Keratinocyte (primary cell): ENCODE results near the gene KXD1.

ENCODE experiments used
- EZH2 ChIP-seq: IDR thresholded peaks from one replicate; pipeline ENCODE4 v1.6.1; 2012; ENCODE audit warnings: inconsistent platforms, mild to moderate bottlenecking, low read length, moderate library complexity
- TF ChIP-seq, protein P1 (sequence below), 3 experiments: IDR thresholded peaks in 1 of 3; conservative IDR thresholded peaks in 1 of 3; optimal IDR thresholded peaks in 1 of 3; 2 replicates in 2 of 3; 3 replicates in 1 of 3; pipeline versions ENCODE3 to v1.5.1; 2011; ENCODE audit warnings: low read length in 3 of 3, mild to moderate bottlenecking in 3 of 3, moderate library complexity in 2 of 3, control low read depth in 1 of 3, inconsistent platforms in 1 of 3; ENCODE audit not compliant: insufficient read depth in 2 of 3; ENCODE audit errors: extremely low read depth in 1 of 3

DNA sequence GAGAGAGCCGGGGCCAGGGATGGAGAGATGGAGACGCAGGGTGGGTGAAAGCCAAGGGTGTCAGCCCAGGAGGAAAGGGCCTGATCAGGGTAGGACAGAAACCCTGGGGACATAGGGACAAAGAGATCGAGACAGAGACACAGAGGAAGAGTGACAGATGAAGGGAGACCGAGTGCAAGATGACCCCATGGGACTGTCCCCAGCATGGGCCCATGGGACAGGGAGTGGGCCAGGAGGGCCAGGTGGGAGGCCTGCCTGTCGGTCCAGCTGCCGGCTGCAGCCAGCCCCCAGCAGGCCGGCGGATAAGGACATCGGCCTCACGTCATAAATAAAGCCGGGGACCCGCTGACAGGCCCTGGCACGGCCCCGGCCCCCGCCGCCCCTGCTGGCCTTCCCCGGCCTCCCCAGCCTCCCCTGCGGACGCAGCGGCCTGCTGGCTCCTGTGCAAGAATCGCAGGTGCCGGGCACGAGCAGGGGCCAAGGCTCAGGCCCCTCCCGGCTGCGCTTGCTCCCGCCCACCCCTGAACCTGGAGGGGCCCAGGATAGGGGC lies 37.2 kb downstream of the KXD1 start:
- TF ChIP-seq, protein P1, sequence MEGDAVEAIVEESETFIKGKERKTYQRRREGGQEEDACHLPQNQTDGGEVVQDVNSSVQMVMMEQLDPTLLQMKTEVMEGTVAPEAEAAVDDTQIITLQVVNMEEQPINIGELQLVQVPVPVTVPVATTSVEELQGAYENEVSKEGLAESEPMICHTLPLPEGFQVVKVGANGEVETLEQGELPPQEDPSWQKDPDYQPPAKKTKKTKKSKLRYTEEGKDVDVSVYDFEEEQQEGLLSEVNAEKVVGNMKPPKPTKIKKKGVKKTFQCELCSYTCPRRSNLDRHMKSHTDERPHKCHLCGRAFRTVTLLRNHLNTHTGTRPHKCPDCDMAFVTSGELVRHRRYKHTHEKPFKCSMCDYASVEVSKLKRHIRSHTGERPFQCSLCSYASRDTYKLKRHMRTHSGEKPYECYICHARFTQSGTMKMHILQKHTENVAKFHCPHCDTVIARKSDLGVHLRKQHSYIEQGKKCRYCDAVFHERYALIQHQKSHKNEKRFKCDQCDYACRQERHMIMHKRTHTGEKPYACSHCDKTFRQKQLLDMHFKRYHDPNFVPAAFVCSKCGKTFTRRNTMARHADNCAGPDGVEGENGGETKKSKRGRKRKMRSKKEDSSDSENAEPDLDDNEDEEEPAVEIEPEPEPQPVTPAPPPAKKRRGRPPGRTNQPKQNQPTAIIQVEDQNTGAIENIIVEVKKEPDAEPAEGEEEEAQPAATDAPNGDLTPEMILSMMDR (optimal IDR thresholded peaks at IDR 0.05 in 1 of 3, IDR thresholded peaks at IDR 0.05 in 1 of 3, conservative IDR thresholded peaks at IDR 0.05 in 1 of 3; ENCODE audit: extremely low read depth in 1 of 3, insufficient read depth in 2 of 3, low read length in 3 of 3) = no peak
- TF ChIP-seq EZH2 = no peak
